ENCODE measurements around the gene MED15.

DNA sequence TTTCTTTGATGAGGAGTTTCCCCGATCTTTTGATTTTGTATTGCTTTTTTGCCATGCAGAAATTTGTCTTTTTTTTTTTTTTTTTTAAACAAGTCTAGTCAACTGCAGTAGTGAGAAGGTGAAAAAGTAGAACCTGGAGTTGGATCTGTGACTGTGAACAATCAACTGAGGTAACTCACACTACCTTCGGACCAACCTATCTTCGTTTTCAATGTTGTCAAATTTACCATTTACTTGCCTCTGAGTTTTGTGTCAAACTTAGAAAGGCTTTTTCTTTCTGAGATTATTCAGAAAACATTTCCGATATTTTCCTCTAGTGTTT, 32.3 kb upstream of the MED15 start:
- TF ChIP-seq CTCF (IDR thresholded peaks at IDR 0.05): no peak
- TF ChIP-seq POLR2A (IDR thresholded peaks at IDR 0.05): no peak

Measured in uterus (tissue), 2 donors.